HFFc6 (cell line): ENCODE measurements around the gene MBLAC2. TPM values are rescaled to one million over a fixed set of nuclear protein-coding genes. Genes with fewer than 3 reads are reported as not detected.

Source experiments
- DNase-seq: peaks from one replicate; pipeline ENCODE4 v3.0.0-alpha.2; 2018
- H3K27ac Mint-ChIP-seq: 2 replicates; pipeline ENCODE4 v1.8.0; 2020; ENCODE audit warnings: mild to moderate bottlenecking, mixed read lengths
- H3K27me3 Mint-ChIP-seq: 2 replicates; pipeline ENCODE4 v1.8.0; 2021; ENCODE audit warnings: mild to moderate bottlenecking, moderate library complexity, mixed read lengths; ENCODE audit not compliant: insufficient read depth
- H3K36me3 Mint-ChIP-seq: 2 replicates; pipeline ENCODE4 v1.8.0; 2021; ENCODE audit warnings: low read depth, mixed read lengths
- H3K4me1 Mint-ChIP-seq: 2 replicates; pipeline ENCODE4 v1.8.0; 2020; ENCODE audit warnings: low read depth, mixed read lengths
- H3K4me3 Mint-ChIP-seq: 2 replicates; pipeline ENCODE4 v1.8.0; 2020; ENCODE audit warnings: mild to moderate bottlenecking, moderate library complexity, mixed read lengths
- H3K9me3 Mint-ChIP-seq: 2 replicates; pipeline ENCODE4 v1.8.0; 2020; ENCODE audit warnings: mild to moderate bottlenecking, mixed read lengths
- CTCF ChIP-seq: fragments of 200-600 bp; sonication (generic); IDR thresholded peaks from 2 replicates; pipeline ENCODE4 v1.5.0; 2021; ENCODE audit warnings: antibody characterized with exemption, mild to moderate bottlenecking
- long read RNA-seq: library from polyadenylated mRNA; unstranded; transcript quantifications from one replicate; pipeline ENCODE4 v2.0.0, GENCODE V29; 2019
- total RNA-seq, 6 experiments: library from RNA; stranded (reverse); fragmentation: NEBNext Ultra II Directional; extraction: Animal tissue kit (Norgen Biotek cat#: 25700); gene quantifications; 2 replicates in 1 of 6; 3 replicates in 5 of 6; pipeline ENCODE4 v1.2.3, GENCODE V29; 2021

MBLAC2 gene
- 1 to 10 TPM; 5.1 to 6.3 (median 5.6) TPM for total RNA-seq
- long read RNA-seq, full-length matches to known transcripts, result 11 of 12 reads
- long read RNA-seq, partial matches to known transcripts, result 0 of 12 reads
- long read RNA-seq, other reads (novel, unspliced or antisense), result 1 of 12 reads

- Mint-ChIP-seq H3K9me3 (no peaks in the 10 kb centered on the region), H3K27ac (peak within 1 kb of the TSS; percentile 89), H3K36me3 (peaks cover 9% of the 10 kb centered on the region; the same call in 1 of the 2 replicates), H3K4me3 (peak within 1 kb of the TSS; percentile 99), H3K4me1 (peaks cover 37% of the 10 kb centered on the region), H3K27me3 (peaks cover 3% of the 10 kb centered on the region; the same call in 1 of the 2 replicates)
- peak; percentile 73 for TF ChIP-seq CTCF
- peak; percentile 89 for DNase-seq
Measured at GRCh38 chr5:90474235-90475107, at the start of gene MBLAC2, which contains the start of gene POLR3G. Gene MBLAC2, minus strand, starts transcription at chr5:90474771. Its CDS starts 479 bp downstream, at chr5:90474292. Gene POLR3G, plus strand, starts transcription at chr5:90474864. Its CDS starts 10,704 bp downstream, at chr5:90485568.

DNA sequence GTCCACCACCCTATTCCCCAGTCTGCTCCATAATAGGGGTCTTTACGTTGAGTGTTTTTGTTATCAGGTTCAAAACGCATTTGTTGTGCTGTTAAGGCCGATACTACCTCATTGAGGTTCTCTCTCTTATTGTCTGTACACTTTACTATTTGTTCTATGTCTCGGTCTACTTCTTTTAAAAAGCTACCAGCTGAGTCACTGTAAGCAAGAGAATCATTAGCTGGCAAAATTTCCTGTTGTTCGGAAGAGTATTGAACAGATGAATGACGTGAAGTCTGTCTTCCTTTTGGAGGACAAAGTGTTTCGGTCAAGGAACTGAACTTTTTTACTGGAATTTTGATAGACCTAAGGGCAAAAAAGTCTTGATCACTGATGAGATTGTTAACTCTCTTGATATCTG lies 44.5 kb upstream of the MBLAC2 start:
- Mint-ChIP-seq H3K4me3 (no peak overlapping the region), H3K27ac (0 out of 2 replicates have a peak overlapping the region, but pooled peaks have one; percentile 5), H3K4me1 (peaks cover 30% of the 10 kb centered on the region), H3K9me3 (no peaks in the 10 kb centered on the region), H3K27me3 (no peaks in the 10 kb centered on the region), H3K36me3 (peaks cover 53% of the 10 kb centered on the region)
- no peak for DNase-seq
- TF ChIP-seq CTCF, result no peak

GRCh38 chr5:90518661-90519060 lies 44.1 kb upstream of the MBLAC2 start:
- Mint-ChIP-seq H3K4me1 (peaks cover 26% of the 10 kb centered on the region), H3K9me3 (no peaks in the 10 kb centered on the region)

DNA sequence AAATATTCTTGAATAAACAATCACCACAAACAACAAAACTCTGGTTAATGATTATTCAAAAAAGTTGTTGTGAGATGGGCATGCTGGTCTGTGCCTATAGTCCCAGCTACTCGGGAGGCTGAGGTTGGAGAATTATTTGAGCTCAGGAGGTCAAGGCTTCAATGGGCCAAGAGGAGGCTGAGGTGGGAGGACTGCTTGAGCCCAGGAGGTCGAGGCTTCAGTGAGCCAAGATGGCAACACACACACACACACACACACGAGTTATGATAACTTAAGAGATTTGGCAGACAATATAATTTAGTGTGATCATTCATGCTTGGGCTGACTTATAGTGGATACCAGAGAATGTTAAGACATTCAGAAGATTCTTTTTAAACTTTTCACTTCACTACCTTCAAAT lies 39.9 kb upstream of the MBLAC2 start:
- Mint-ChIP-seq H3K4me1 (peaks cover 38% of the 10 kb centered on the region), H3K9me3 (no peaks in the 10 kb centered on the region), H3K27ac (no peak overlapping the region), H3K36me3 (peaks cover 23% of the 10 kb centered on the region), H3K27me3 (no peaks in the 10 kb centered on the region), H3K4me3 (no peak overlapping the region)
- no peak for TF ChIP-seq CTCF
- no peak for DNase-seq

More at GRCh38 chr5:90518661-90519060, 44.1 kb upstream of the MBLAC2 start:
- peak; percentile 18 for DNase-seq
- no peak for TF ChIP-seq CTCF
- Mint-ChIP-seq H3K27ac (peak overlapping the region; percentile 32; the same call in 1 of the 2 replicates), H3K4me3 (peak overlapping the region; percentile 31), H3K36me3 (peaks cover 53% of the 10 kb centered on the region), H3K27me3 (no peaks in the 10 kb centered on the region)

- peaks cover 27% of the 10 kb centered on the region for H3K4me1 Mint-ChIP-seq
- H3K36me3 Mint-ChIP-seq, result peaks cover 15% of the 10 kb centered on the region
- no peak overlapping the region for H3K27ac Mint-ChIP-seq
- TF ChIP-seq CTCF, result no peak
- DNase-seq, result no peak
- H3K27me3 Mint-ChIP-seq, result no peaks in the 10 kb centered on the region; the same call in 1 of the 2 replicates
- H3K9me3 Mint-ChIP-seq, result no peaks in the 10 kb centered on the region
- H3K4me3 Mint-ChIP-seq, result no peak overlapping the region
Measured at GRCh38 chr5:90510438-90510837, 35.9 kb upstream of the MBLAC2 start.
